ENCODE measurements around the gene KIAA0825. TPM values are rescaled to one million over a fixed set of nuclear protein-coding genes. Genes with fewer than 3 reads are reported as not detected.

The KIAA0825 gene
- total and polyA plus RNA-seq, 2 of the 8 experiments (the other 6 are each of a cell fraction or from before 2014, with no cell fraction given): 0.60 to 1.0 TPM

GRCh38 chr5:94113087-94113486 is 505.3 kb downstream of the KIAA0825 start:
- Histone ChIP-seq H3K23me2 (ENCODE audit: low read depth, low read length) (no peaks in the 10 kb centered on the region), H3K9me3 (ENCODE audit: insufficient read depth in 2 of 2, low read depth in 1 of 2, low read length in 1 of 2) (peaks cover 10 to 17% of the 10 kb centered on the region in 2 experiments), H3K27ac (ENCODE audit: low read depth, low read length) (no peak overlapping the region), H3K9ac (replicated peaks in 1 of 4; ENCODE audit: extremely low read depth in 1 of 4, low read depth in 3 of 4, low read length in 3 of 4) (no peak overlapping the region), H2BK5ac (ENCODE audit: low read depth, low read length) (no peak overlapping the region), H3K4me1 (replicated peaks in 1 of 4; ENCODE audit: control insufficient read depth in 3 of 4, insufficient read depth in 4 of 4, low read length in 3 of 4) (no peaks in the 10 kb centered on the region), H2BK15ac (ENCODE audit: low read length) (no peak overlapping the region), H3K23ac (ENCODE audit: insufficient read length) (no peak overlapping the region), H2BK120ac (replicated peaks; ENCODE audit: low read depth, low read length) (no peak overlapping the region), H3K4ac (replicated peaks; ENCODE audit: insufficient read length, low read depth, low read length) (no peak overlapping the region), H4K5ac (ENCODE audit: insufficient read length, low read depth, low read length) (no peak overlapping the region), H4K8ac (ENCODE audit: extremely low read depth, insufficient read depth, low read length) (no peak overlapping the region), H2AFZ (ENCODE audit: low read length) (no peak overlapping the region), H3K27me3 (replicated peaks in 1 of 4; ENCODE audit: control insufficient read depth in 3 of 4, extremely low read depth in 1 of 4, insufficient read depth in 3 of 4, low read length in 3 of 4) (no peaks in the 10 kb centered on the region; a peak in 2 of 7 replicates), H3K4me3 (ENCODE audit: extremely low read depth in 1 of 4, insufficient read depth in 2 of 4, low read depth in 3 of 4, low read length in 4 of 4) (no peak overlapping the region), H3K79me2 (ENCODE audit: control insufficient read depth in 1 of 2, insufficient read depth in 2 of 2, low read length in 2 of 2) (no peaks in the 10 kb centered on the region; a peak in 1 of 4 replicates), H4K91ac (replicated peaks; ENCODE audit: insufficient read length, low read length) (no peak overlapping the region), H3K14ac (ENCODE audit: insufficient read length) (no peak overlapping the region), H2AK5ac (ENCODE audit: low read depth, low read length) (no peak overlapping the region), H2BK20ac (ENCODE audit: low read length) (no peak overlapping the region), H3K56ac (replicated peaks; ENCODE audit: insufficient read length, low read depth, low read length) (no peak overlapping the region), H3K18ac (ENCODE audit: extremely low read depth, low read length) (no peak overlapping the region), H3K4me2 (ENCODE audit: insufficient read depth in 1 of 2, low read depth in 2 of 2, low read length in 2 of 2) (no peak overlapping the region), H2BK12ac (ENCODE audit: low read depth, low read length) (no peak overlapping the region), H3K36me3 (ENCODE audit: control insufficient read depth in 2 of 4, insufficient read depth in 4 of 4, low read length in 3 of 4) (no peaks in the 10 kb centered on the region), H3K79me1 (ENCODE audit: low read depth, low read length) (no peaks in the 10 kb centered on the region), H4K20me1 (replicated peaks in 1 of 2; ENCODE audit: control insufficient read depth in 1 of 2, insufficient read depth in 2 of 2, low read length in 2 of 2) (no peaks in the 10 kb centered on the region)
- 90% methylated on average over 2 of the region's 2 CpGs; no CpG with 5 or more reads in 1 of the 2 experiments for WGBS, 2 experiments (ENCODE audit: extremely low coverage in 1 of 2, insufficient coverage in 1 of 2, insufficient read length in 1 of 2, insufficient replicate concordance in 2 of 2, low coverage in 1 of 2, low lambda C conversion rate in 2 of 2, missing lambda C conversion rate in 1 of 2)
- CTCF ChIA-PET (ENCODE audit: partially characterized antibody): no interaction called here
- POLR2A ChIA-PET (ENCODE audit: partially characterized antibody): no interaction called here
- no peak for DNase-seq (ENCODE audit: low read depth in 1 of 2, low spot score in 2 of 2)
- FAIRE-seq: no peak
- TF ChIP-seq TCF12 (IDR thresholded peaks at IDR 0.05; ENCODE audit: low read depth, low read length): no peak
- no peak for TF ChIP-seq ASH2L (IDR thresholded peaks at IDR 0.05; ENCODE audit: low read length)
- no peak for TF ChIP-seq FOSL1 (IDR thresholded peaks at IDR 0.05; ENCODE audit: insufficient read depth, low read depth, low read length)
- no peak for TF ChIP-seq SP1 (IDR thresholded peaks at IDR 0.05; ENCODE audit: low read depth, low read length)
- no peak for TF ChIP-seq RBBP5 (IDR thresholded peaks at IDR 0.05; ENCODE audit: borderline replicate concordance, low read depth, low read length)
- no peak for TF ChIP-seq MAFK (IDR thresholded peaks at IDR 0.05; ENCODE audit: low read depth, low read length)
- TF ChIP-seq YY1 (IDR thresholded peaks at IDR 0.05; ENCODE audit: low read depth, low read length): no peak
- no peak for TF ChIP-seq KDM1A (IDR thresholded peaks at IDR 0.05; ENCODE audit: borderline replicate concordance, low read length)
- no peak for TF ChIP-seq CBX8 (IDR thresholded peaks at IDR 0.05; ENCODE audit: borderline replicate concordance, low read depth, low read length)
- no peak for TF ChIP-seq E2F6 (IDR thresholded peaks at IDR 0.05)
- no peak for TF ChIP-seq RAD21 (IDR thresholded peaks at IDR 0.05 in 1 of 2, conservative IDR thresholded peaks at IDR 0.05 in 1 of 2; ENCODE audit: low read depth in 2 of 2, low read length in 2 of 2)
- no peak for TF ChIP-seq KDM5A (IDR thresholded peaks at IDR 0.05; ENCODE audit: low read length)
- TF ChIP-seq SIX5 (IDR thresholded peaks at IDR 0.05; ENCODE audit: low read depth, low read length): no peak
